ENCODE data around the gene OSBPL2. TPM values are rescaled to one million over a fixed set of nuclear protein-coding genes. Genes with fewer than 3 reads are reported as not detected.

OSBPL2 gene
- total RNA-seq, 1 donor from 2014 or later, result 49.8 TPM

DNA sequence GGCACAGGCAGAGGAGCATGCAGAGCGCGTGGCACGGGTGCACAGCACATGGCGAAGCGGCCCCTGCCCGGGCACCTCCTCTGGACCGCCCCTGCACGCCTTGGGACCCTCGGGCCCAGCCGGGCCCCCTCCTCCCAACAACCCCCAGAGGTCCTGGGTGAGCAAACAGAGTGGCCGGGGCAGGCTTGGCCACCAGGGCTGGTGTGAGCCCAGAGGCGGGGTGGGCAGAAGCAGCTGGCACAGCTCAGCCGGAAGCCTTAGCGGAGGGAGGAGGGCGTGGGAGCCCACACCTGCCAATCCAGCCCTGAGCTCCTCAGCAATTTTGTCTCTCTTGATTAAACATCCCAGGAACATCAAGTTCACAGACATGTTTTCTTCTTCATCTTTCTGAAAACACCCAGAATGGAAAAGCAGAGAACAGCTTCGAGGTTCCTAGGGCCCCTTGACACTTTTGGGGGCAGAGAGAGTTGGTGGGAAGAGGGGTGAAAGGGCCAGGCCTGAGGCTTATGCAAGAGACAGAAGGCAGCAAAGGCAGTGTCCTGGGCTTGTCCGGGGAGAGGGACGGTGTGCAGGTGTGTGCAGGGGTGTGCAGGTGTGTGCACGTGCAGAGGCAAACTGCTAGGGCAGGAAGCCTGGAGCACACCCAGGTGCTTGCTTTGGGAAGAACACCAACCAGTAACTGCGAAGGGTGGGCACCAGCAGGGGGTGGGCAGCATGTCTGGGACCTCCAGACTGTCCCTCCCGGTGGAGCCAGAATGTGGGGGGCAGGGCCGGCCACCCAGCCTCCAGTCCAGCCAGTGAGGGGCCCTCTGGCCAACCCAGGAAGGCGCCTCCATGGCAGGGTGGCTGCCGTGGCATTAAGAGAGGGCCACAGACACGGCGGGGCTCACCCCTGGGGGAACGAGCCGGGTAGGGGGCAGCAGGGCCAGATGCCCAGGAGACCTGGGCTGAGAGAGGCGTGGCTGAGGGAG lies 23.0 kb upstream of the OSBPL2 start:
- Histone ChIP-seq H3K4me3 (ENCODE audit: low read depth, low read length) (no peak overlapping the region), H3K27me3 (ENCODE audit: control insufficient read depth, insufficient read depth, low read length) (peaks cover 29% of the 10 kb centered on the region), H3K36me3 (ENCODE audit: control insufficient read depth, insufficient read depth, low read length) (no peaks in the 10 kb centered on the region)
- FAIRE-seq (no peak), DNase-seq (ENCODE audit: low read depth) (no peak)
- no peak for TF ChIP-seq CTCF (IDR thresholded peaks at IDR 0.05; ENCODE audit: insufficient read depth, low read length, severe bottlenecking)

DNA sequence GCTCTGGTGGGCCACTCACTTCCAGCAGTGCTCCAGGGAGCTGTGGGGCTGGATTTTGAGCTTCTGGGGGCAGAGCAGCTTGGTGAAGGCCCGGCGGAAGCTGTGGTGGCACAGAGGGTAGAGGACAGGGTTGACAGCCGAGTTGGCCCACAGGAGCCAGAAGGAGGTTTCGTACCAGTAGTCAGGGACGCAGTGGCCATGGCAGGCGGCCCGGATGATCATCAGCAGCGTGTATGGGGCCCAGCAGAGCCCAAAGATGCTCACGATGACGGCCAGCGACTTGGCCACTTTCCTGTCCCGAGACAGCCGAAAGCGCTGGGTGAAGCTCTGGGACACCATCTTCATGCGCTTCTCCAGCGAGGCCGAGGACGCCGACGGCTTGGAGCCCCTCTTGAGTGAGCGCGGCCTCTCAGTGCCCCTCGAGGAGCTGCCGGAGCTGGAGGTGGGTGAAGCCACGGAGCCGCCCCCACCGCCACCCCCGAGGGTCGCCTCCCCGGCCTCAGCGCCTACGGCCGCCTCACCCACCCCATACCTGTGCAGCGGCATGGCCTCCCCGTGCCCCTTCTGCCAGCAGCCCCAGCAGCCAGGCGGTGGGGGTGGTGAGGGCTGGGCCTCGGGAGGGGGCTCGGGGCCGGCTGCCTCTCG lies 22.2 kb upstream of the OSBPL2 start:
- DNase-seq (ENCODE audit: low read depth) (no peak), FAIRE-seq (no peak)
- Histone ChIP-seq H3K36me3 (ENCODE audit: control insufficient read depth, insufficient read depth, low read length) (no peaks in the 10 kb centered on the region), H3K4me3 (ENCODE audit: low read depth, low read length) (no peak overlapping the region), H3K27me3 (ENCODE audit: control insufficient read depth, insufficient read depth, low read length) (peaks cover 35% of the 10 kb centered on the region)
- TF ChIP-seq CTCF (IDR thresholded peaks at IDR 0.05; ENCODE audit: insufficient read depth, low read length, severe bottlenecking), result no peak

DNA sequence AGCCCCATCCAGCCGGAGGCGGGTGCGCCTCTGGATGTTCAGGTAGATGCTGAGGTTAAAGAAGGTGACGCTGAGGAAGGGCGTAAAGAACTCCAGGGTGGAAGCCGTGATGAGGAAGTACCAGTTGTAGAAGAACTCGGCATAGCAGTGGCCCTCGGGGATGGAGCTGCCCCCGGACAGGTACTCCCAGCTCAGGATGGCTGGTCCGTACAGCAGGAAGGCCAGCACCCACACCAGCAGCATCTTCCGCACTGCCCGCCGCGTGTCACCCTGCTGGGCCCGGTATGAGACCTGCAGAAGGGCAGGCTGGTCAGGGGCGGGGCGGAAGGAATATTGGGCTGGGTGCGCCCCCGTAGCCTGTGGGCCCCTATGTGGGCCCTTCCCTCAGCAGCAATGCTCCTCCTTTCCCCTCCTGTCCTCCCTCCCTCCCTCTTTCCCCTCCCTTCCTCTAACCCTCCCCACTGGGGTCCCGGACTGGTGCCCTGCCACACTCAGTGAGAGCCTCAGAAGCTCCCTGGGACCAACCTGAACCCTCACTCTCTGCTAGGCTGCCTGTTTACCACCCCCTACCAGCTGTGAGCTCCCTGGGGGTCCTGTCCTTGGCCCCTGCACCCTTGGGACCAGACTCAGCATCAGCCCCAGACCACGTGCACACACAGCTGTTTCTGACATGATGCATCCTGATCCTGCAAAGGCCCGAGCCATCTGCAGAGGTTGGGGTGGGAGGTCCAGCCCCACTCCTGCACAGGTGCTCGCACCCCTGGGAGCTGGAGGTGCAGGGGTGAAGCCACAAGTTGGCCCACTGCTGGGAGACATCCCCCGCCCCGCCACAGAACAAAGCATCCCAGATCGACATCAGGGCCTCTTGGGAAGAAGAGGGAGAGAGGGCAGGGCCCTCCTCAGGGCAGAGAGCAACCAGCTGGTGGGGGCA lies 21.4 kb upstream of the OSBPL2 start:
- H3K36me3 ChIP-seq (ENCODE audit: control insufficient read depth, insufficient read depth, low read length), result no peaks in the 10 kb centered on the region
- H3K27me3 ChIP-seq (ENCODE audit: control insufficient read depth, insufficient read depth, low read length), result peaks cover 36% of the 10 kb centered on the region
- H3K4me3 ChIP-seq (ENCODE audit: low read depth, low read length), result no peak overlapping the region
- DNase-seq (ENCODE audit: low read depth), result no peak
- FAIRE-seq, result no peak
- no peak for TF ChIP-seq CTCF (IDR thresholded peaks at IDR 0.05; ENCODE audit: insufficient read depth, low read length, severe bottlenecking)

- FAIRE-seq (no peak), DNase-seq (ENCODE audit: low read depth) (no peak)
- Histone ChIP-seq H3K27me3 (ENCODE audit: control insufficient read depth, insufficient read depth, low read length) (peaks cover 39% of the 10 kb centered on the region), H3K4me3 (ENCODE audit: low read depth, low read length) (no peak overlapping the region), H3K36me3 (ENCODE audit: control insufficient read depth, insufficient read depth, low read length) (no peaks in the 10 kb centered on the region)
- no peak for TF ChIP-seq CTCF (IDR thresholded peaks at IDR 0.05; ENCODE audit: insufficient read depth, low read length, severe bottlenecking)
Measured at GRCh38 chr20:62217913-62218773, 20.2 kb upstream of the OSBPL2 start.

All from bronchial epithelial cell (primary cell).